Suprapubic skin (tissue), 3 donors: ENCODE measurements around the gene FCHSD1.

Source experiments
- CTCF ChIP-seq, 2 donors: fragments of 200-600 bp in 1 of 2; fragments of 450-650 bp in 1 of 2; sonication (generic) in 1 of 2; IDR thresholded peaks; one replicate each; pipeline ENCODE4 v1.5.1; 2016 to 2019; ENCODE audit warnings: antibody characterized with exemption in 2 of 2, mild to moderate bottlenecking in 1 of 2, moderate library complexity in 1 of 2
- EP300 ChIP-seq: sonication (generic); formaldehyde crosslinking; IDR thresholded peaks from one replicate; pipeline ENCODE4 v1.6.1; 2017; ENCODE audit warnings: antibody characterized with exemption
- POLR2A ChIP-seq, 2 donors: fragments of 450-650 bp; IDR thresholded peaks; one replicate each; pipeline ENCODE4 v1.6.1; 2017; ENCODE audit warnings: antibody characterized with exemption in 2 of 2, mild to moderate bottlenecking in 2 of 2, moderate library complexity in 2 of 2

GRCh38 chr5:141608557-141608956, 42.7 kb downstream of the FCHSD1 start:
- TF ChIP-seq POLR2A (IDR thresholded peaks at IDR 0.05), result no peak
- no peak for TF ChIP-seq CTCF (IDR thresholded peaks at IDR 0.05)
- TF ChIP-seq EP300, result no peak
